ENCODE data around the gene RPS6KA2.

DNA sequence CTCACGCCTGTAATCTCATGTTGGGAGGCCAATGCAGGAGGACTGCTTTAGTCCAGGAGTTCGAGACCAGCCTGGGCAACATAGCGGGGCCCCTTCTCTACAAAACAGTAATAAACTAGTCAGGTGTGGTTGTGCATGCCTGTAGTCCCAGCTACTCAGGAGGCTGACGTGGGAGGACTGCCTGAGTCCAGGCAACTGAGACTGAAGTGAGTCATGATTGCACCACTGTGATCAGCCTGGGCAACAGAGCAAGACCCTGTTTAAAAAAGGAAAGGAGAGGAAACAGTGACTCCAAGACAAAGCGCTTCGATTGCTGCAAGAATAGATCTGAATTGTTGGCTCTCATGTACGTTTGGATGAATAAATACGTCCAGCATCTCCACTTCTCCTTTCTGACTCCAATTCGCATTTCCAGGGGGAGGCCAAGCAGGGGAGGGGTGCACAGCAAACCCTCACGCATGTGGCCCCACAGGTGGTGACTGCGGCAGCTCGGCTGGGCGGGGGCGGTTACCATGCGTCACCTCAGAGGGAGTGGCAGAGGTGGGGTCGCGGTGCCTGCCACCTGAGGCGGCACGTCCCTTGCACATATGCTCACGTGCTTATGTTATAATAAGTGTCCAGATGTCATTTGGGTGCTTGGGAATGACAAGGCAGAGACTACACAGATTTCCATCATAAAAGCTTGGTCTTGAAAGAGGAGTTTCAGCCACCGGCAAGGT is 149.2 kb downstream of the RPS6KA2 start:
- no peak for TF ChIP-seq EP300 (IDR thresholded peaks at IDR 0.05)
- TF ChIP-seq, protein P1, sequence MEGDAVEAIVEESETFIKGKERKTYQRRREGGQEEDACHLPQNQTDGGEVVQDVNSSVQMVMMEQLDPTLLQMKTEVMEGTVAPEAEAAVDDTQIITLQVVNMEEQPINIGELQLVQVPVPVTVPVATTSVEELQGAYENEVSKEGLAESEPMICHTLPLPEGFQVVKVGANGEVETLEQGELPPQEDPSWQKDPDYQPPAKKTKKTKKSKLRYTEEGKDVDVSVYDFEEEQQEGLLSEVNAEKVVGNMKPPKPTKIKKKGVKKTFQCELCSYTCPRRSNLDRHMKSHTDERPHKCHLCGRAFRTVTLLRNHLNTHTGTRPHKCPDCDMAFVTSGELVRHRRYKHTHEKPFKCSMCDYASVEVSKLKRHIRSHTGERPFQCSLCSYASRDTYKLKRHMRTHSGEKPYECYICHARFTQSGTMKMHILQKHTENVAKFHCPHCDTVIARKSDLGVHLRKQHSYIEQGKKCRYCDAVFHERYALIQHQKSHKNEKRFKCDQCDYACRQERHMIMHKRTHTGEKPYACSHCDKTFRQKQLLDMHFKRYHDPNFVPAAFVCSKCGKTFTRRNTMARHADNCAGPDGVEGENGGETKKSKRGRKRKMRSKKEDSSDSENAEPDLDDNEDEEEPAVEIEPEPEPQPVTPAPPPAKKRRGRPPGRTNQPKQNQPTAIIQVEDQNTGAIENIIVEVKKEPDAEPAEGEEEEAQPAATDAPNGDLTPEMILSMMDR (IDR thresholded peaks at IDR 0.05): no peak
